Astrocyte (in vitro differentiated cells and primary cell): ENCODE data around the gene HOXD11.

ENCODE experiments used
- EZH2 ChIP-seq: IDR thresholded peaks from 2 replicates; pipeline ENCODE4 v1.6.1; 2012; ENCODE audit warnings: mild to moderate bottlenecking, low read length, inconsistent platforms; ENCODE audit not compliant: insufficient read depth
- TF ChIP-seq, protein P1 (sequence below): IDR thresholded peaks from 2 replicates; pipeline ENCODE4 v1.5.1; 2011; ENCODE audit warnings: low read depth, mild to moderate bottlenecking, inconsistent platforms, low read length, moderate library complexity; ENCODE audit not compliant: insufficient read depth

DNA sequence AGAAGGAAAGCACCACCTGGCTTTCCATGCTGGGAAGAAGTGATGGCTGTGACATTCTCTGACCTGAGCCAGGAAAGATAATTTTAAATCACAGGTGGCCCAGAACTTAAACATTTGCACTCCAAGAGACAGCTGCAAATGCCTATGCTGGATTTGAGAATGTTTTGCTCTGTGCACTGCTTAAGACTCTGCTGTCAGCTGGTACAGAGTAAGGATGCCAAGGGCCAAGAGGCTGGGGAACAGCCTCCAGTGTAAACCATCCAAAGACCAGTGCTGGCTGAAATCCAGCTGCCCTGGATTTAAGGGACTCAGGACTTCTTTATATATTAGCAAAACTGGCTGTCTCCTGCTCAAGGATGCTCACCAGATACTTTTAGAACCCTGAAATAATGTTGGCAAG, 26.3 kb downstream of the HOXD11 start:
- TF ChIP-seq, protein P1, sequence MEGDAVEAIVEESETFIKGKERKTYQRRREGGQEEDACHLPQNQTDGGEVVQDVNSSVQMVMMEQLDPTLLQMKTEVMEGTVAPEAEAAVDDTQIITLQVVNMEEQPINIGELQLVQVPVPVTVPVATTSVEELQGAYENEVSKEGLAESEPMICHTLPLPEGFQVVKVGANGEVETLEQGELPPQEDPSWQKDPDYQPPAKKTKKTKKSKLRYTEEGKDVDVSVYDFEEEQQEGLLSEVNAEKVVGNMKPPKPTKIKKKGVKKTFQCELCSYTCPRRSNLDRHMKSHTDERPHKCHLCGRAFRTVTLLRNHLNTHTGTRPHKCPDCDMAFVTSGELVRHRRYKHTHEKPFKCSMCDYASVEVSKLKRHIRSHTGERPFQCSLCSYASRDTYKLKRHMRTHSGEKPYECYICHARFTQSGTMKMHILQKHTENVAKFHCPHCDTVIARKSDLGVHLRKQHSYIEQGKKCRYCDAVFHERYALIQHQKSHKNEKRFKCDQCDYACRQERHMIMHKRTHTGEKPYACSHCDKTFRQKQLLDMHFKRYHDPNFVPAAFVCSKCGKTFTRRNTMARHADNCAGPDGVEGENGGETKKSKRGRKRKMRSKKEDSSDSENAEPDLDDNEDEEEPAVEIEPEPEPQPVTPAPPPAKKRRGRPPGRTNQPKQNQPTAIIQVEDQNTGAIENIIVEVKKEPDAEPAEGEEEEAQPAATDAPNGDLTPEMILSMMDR = no peak
- TF ChIP-seq EZH2 = no peak
